ENCODE data around the gene ZNF746.

ZNF746 gene

GRCh38 chr7:149489391-149490024, 8.1 kb downstream of the ZNF746 start:
- DNase-seq, result no peak

DNA sequence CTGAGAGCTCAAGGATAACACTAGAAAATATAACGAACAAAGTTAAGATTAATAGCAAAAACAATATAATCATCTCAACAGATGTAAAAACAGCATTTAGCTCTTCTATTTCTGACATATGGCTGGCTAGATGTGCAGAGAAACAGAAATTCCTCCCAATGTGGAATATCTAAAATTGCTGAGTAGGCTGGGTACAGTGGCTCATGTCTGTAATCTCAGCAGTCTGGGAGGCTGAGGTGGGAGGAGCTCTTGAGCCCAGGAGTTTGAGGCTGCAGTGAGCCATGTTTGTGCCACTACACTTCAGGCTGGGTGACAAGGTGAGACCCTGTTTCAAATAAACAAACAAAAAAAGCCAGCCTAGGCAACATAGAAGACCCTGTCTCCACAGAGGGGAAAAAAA, 18.0 kb downstream of the ZNF746 start:
- no peak for DNase-seq

DNA sequence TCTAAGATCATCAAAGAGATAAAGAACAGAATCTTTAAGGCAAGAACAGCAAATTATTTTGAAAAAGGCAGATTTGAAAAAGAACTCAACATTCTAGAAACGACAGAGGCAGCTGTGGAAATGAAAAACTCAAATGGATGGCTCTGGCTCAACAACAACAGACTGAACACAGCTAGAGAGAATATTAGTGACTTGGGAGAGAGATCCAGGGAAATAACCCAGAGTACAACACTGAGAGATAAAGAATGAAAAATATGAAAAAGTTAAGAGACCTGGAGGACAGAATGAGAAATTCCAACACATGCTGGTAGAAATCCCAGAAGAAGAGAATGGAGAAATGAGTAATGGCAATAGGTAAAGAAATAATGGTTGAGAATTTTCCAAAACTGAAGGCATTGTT, 18.9 kb downstream of the ZNF746 start:
- no peak for DNase-seq

DNA sequence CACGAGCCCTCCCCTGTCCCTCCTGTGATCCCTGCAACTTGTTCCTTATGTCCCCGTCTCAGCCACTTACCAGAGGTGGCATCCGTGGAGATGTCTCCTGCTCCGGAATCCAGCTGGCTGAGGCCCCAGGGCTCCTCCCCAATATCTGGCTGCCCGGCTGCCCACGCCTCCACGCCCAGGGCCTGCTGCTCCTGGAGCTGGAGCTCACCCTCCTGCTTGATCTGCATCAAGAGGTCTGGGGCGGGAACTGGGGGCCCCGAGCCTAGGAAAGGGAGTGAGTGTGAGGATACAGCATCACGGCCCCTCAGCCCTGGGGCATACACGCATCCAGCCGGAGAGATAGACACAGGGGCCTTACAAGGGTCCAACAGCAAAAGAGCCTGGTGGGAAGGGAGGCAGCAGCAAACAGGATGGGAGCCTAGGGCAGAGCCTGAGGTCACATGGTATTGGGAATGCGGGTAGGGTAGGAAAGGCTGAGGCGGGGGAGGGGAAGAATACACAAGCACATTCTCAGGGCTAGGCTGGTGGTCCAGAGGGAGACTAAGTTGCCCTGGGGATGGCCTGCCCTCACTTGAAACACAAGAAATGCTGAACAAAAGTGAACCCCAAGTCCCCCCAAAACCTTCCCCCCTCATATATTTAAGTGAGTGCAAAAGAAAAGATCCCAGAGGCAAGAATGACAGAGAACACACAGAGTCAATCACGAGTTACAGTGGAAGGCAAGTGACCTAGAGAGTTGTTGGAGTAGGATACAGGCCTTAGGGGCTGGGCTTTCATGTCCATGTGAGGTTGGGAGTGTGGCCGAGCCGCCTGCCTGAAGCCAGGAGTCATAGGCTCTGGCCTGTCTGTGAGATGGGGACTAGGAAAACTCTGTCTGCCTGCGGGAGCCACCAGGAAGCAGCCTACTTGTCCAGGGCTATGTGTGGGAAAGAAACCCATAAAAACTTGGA, 19.8 kb downstream of the ZNF746 start:
- no peak for DNase-seq

- DNase-seq, result no peak
These were observed 20.8 kb downstream of the ZNF746 start for GRCh38 chr7:149476791-149477190.

DNA sequence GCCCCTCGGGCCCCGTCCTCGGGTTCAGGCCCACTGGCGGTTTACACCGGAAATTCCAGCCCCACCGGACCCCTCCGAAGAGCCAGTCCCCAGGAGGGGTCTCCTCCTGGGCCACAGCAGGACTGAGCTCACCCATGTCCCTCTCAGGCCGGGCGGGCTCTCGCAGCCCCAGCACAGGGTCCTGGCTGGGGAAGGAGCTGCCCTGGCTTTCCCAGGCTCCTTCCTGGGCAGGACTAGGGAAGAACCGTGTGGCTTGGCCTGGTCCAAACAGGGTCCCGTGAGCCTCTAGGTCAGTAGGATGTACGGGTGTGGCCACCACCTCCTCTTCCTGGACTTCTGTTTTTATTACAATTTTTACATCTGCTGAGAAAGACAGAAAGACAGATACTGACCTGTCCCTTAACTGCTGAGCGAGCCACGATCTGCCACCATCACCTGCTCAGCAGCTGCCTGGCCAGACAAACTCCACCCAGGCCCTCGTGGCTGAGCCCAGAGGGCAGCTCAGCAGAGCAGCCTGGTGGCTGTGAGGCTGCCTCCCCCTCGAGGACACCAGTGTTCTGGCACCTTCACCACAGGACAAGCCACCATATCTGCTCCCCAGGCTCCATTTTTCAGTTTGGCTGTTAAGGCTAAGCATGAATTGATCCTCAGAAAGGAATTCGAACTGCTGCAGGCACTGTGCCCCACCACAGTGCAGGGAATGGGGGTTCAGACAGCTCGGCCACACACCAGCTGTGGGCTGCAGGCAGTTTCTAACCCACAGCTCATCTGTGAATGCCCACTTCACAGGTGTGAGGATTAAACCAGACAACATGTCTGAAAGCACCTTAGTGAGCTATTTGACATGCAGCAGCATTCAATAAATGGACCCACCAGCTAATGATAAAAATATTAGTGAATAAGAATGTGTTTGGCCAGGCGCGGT, 22.2 kb downstream of the ZNF746 start:
- no peak for DNase-seq

DNA sequence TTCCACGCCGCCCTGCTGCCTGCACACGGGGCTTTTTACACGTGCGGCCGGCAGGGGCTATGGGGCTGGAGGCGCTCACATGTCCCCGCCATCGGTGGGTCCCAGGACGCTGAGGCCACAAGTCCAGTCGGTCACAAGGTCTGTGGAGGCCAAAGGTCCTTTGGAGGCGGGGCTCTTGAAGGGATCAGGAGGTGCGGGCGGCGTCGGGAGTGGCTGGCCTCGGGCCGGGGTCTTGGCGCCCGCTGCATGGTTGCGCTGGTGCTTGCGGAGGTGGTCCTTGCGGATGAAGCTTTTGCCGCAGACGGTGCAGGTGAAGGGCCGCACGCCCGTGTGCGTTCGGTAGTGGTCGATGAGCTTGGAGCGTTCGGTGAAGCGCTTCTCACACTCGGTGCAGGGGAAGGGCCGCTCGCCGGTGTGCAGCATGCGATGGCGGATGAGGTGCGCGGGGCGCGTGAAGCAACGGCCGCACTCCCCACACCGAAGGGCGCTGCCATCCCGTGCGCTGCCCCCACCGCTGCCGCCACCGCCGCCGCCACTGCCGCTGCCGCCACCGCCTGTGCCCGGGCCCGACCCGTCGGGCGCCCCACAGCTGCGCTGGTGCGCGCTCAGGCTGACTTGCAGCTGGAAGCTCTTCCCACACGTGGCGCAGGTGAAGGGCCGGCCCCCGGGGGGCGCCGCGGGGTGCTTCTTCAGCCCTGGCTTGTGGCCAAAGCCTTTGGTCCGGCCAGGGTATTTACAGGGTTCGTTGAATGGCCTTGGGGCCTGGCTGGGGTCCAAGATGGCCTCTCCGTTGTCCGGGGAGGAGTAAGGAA, 23.1 kb downstream of the ZNF746 start:
- no peak for DNase-seq

DNA sequence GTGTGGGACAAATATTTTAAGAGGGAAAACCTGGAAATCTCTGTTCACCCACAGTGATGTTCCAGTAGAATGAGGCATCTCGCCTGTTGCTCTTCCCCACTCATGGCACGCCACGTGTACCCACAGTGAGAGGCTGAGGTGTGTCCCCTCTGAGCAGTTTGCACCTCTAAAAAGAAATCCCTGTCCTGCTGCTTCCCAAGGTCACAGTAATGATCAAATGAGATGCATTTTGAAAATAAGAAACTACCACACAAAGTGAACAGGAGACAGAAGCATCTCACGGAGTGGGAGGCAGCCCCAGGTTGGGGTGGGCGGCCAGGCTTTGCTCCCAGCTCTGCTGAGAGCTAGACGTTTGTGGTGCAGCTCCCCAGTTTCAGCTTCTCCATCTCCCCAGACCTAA, 24.4 kb downstream of the ZNF746 start:
- no peak for DNase-seq

GRCh38 chr7:149471289-149471953, 26.2 kb downstream of the ZNF746 start:
- no peak for DNase-seq

- no peak for DNase-seq
These were observed 27.8 kb downstream of the ZNF746 start for GRCh38 chr7:149469806-149470205.

DNA sequence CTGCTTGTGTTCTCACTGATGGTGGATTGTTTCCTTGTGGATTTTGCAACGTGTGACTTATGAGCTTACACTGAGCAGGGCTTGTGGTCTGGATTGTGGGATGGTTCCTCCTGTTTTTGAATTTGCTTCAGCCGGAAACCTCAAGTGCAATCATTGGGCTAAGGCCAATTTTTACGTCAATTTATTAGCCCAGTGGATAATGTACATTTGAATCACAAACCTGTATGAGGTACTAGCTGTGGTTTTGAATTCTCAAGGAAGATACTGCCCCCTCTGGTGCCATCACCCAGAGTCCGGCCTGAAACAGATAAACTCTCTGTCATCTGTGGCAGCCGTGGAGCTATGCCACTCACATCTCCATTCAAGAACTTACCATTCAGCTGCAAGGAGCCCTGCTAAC, 29.4 kb downstream of the ZNF746 start:
- DNase-seq, result no peak

GRCh38 chr7:149467321-149467859, 30.2 kb downstream of the ZNF746 start:
- no peak for DNase-seq

DNA sequence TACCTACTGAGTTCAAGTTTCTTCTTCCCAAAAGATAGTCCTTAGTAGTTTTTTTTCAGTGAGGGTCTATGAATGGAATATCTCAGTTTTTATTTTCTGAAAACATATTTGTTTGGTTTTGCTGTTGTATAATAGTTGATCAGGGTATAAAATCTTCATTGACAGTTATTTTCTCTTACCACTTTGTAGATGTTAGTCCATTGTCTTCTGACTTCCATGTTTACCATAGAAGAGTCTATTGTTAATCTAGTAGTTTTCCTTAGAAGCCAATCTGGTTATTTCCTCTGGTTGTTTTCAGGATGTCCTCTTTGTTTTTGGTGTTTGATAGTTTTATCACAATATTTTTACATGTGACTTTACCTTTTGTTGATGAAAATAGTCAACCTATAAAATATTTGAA, 31.2 kb downstream of the ZNF746 start:
- DNase-seq, result no peak

DNA sequence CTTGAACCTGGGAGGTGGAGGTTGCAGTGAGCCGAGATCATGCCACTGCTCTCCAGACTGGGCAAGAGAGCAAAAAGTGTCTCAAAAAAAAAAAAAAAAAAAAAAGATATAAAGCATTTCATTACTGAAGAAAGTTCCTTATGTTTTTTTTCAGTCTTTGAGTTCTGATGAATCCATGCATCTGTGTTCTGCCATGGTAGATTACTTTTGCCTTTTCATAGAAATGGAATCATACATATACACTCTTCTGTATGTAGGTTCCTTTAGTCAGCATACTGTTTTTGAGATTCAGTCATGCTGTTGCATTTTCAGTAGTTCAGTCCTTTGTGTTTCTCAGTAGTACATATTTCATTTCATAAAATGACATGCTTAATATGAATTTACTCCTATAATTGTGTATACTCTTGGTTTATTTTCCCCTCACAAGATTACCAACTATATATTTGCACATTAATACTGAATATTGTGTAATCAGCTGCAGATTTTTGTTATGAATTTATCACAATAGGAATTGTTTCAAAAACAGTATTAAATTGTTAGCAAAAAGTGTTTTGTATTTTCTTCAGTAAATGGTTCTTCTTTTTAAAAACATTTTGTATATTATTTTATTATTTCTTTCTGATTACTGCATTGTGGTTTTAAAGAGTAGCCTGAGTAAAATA, 34.0 kb downstream of the ZNF746 start:
- DNase-seq, result no peak

DNA sequence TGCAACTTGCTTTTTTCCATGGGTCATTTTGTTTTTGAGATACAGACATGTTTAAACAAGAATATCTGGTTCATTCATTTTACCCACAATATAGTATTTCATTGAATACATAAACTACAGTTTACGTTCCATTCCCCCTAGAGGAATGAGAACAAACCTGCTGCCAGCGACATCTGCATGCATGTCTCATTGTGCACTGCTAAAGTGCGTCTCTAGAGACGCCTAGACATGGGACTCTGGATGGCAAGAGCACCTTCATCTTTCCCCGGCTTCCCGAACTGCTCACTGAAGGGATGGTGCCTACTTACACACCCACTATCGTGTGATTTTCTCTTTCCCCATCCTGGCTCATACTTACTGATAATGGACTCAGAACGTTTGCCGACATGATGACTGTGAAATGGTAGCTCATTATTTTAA, 35.5 kb downstream of the ZNF746 start:
- DNase-seq, result no peak

- peak; percentile 69 to 79 for DNase-seq
These were observed 36.9 kb downstream of the ZNF746 start, which contains the start of gene ZNF777 for GRCh38 chr7:149460493-149461277. ZNF777 (minus strand) TSS chr7:149461062; CDS start chr7:149456022, 5,040 bp downstream.

DNA sequence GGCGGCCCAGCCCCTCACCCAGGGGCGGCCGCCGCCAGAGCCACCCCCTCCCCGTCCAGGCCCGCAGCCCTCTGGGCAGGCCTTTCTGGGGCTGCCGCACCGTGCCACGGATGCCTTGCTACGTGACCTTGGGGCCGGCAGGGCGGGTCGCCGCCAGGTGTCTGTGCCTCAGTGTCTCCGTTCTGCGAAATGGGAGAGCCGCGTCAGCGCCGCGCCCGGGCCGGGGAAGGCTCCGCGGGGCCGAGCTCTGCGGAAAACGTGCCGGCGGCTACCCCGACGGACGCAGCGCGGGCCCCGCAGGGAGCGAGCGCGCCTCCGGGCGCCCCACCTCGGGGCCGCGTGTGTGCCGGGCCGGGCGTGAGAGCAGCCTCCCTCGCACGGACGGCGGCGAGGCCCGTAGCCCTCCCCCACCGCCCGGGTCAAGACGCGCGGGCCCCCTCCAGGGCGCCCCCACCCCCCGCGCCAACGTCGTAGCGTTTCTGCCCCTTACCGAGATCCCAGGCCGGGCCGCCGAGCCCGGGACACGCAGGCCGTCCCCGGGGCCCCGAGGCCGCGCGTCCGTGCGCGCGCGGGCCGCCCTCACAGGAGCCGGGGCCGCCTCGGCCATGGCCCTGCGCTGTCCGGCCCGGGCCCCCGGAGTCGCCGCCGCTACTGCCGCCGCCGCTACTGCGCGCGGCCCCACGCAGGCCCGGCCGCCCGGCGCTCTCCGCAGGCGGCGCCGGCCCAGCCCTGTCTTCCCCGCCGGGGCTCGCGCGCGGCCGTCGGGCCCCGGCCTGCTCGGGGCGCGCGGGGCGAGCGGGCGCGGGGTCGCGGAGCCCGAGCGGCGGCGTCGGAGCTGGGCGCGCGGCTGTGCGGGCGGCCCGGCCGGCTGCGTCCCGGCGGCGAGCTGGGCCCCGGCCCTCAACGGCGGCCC, 37.8 kb downstream of the ZNF746 start:
- peak in 1 of 2 experiments; percentile 37 for DNase-seq

- DNase-seq, result no peak
These were observed 38.4 kb downstream of the ZNF746 start for GRCh38 chr7:149459201-149459539.

- no peak for DNase-seq
These were observed 39.4 kb downstream of the ZNF746 start for GRCh38 chr7:149458235-149458634.
